WTC11 (cell line): ENCODE data around the gene SPAST. TPM values are rescaled to one million over a fixed set of nuclear protein-coding genes. Genes with fewer than 3 reads are reported as not detected.

Experiments used
- ATAC-seq: fragments of 200-7000 bp; cut with Tn5 transposase; 2 replicates; pipeline ENCODE4 v1.10.0; 2021; ENCODE audit warnings: mild to moderate bottlenecking, moderate library complexity
- CTCF ChIA-PET: fragments of 300-600 bp; sonication (Branson Sonifier 250); formaldehyde crosslinking; loops from one replicate; lab custom pipeline; 2021; ENCODE audit warnings: antibody characterized with exemption; lab: Charles Lee
- POLR2A ChIA-PET: fragments of 350-600 bp; sonication (Branson Sonifier 250); formaldehyde crosslinking; loops from one replicate; lab custom pipeline; 2021; ENCODE audit warnings: antibody characterized with exemption; lab: Charles Lee
- DNase-seq: peaks from one replicate; pipeline ENCODE4 v3.0.0; 2021; ENCODE audit warnings: low spot score
- H3K27ac Mint-ChIP-seq: 2 replicates; pipeline ENCODE4 v1.8.0; 2021; ENCODE audit warnings: mixed read lengths
- H3K27me3 Mint-ChIP-seq: 2 replicates; pipeline ENCODE4 v1.8.0; 2021; ENCODE audit warnings: low read depth, mild to moderate bottlenecking, moderate library complexity, mixed read lengths
- H3K36me3 Mint-ChIP-seq: 2 replicates; pipeline ENCODE4 v1.8.0; 2021; ENCODE audit warnings: mixed read lengths
- H3K4me1 Mint-ChIP-seq: 2 replicates; pipeline ENCODE4 v1.8.0; 2022; ENCODE audit warnings: mixed read lengths
- H3K4me3 Mint-ChIP-seq: 2 replicates; pipeline ENCODE4 v1.8.0; 2021; ENCODE audit warnings: mild to moderate bottlenecking, moderate library complexity, mixed read lengths
- H3K9me3 Mint-ChIP-seq: 2 replicates; pipeline ENCODE4 v1.8.0; 2021; ENCODE audit warnings: mixed read lengths
- E2F5 ChIP-seq: sonication (generic); formaldehyde crosslinking; IDR thresholded peaks from 2 replicates; pipeline ENCODE4 v1.8.1; 2022; ENCODE audit warnings: mild to moderate bottlenecking, moderate library complexity, missing genetic modification reagents
- FOXJ3 ChIP-seq: sonication (generic); formaldehyde crosslinking; IDR thresholded peaks from 2 replicates; pipeline ENCODE4 v1.9.0; 2021; ENCODE audit warnings: missing genetic modification reagents, mild to moderate bottlenecking, borderline replicate concordance
- HMGA2 ChIP-seq: fragments of 250-450 bp; sonication (Bioruptor Pico); IDR thresholded peaks from 2 replicates; pipeline ENCODE4 v1.4.0; 2021; ENCODE audit warnings: mild to moderate bottlenecking, moderate library complexity
- IRF2 ChIP-seq: sonication (generic); formaldehyde crosslinking; IDR thresholded peaks from 2 replicates; pipeline ENCODE4 v1.8.0; 2022; ENCODE audit warnings: low read depth, missing genetic modification reagents, borderline replicate concordance
- MAX ChIP-seq: sonication (generic); formaldehyde crosslinking; IDR thresholded peaks from 2 replicates; pipeline ENCODE4 v1.8.0; 2022; ENCODE audit warnings: mild to moderate bottlenecking, missing genetic modification reagents
- NFATC4 ChIP-seq: fragments of 250-450 bp; sonication (Bioruptor Pico); IDR thresholded peaks from 2 replicates; pipeline ENCODE4 v1.9.0; 2021; ENCODE audit warnings: mild to moderate bottlenecking
- PRRX2 ChIP-seq: fragments of 250-450 bp; sonication (Bioruptor Pico); IDR thresholded peaks from 2 replicates; pipeline ENCODE4 v1.8.0; 2021; ENCODE audit warnings: mild to moderate bottlenecking
- SOX15 ChIP-seq: fragments of 250-450 bp; sonication (Bioruptor Pico); IDR thresholded peaks from 2 replicates; pipeline ENCODE4 v1.9.0; 2021; ENCODE audit warnings: mild to moderate bottlenecking
- STAT6 ChIP-seq: sonication (generic); formaldehyde crosslinking; conservative IDR thresholded peaks from 2 replicates; pipeline ENCODE4 v1.8.1; 2023; ENCODE audit warnings: mild to moderate bottlenecking, low read depth, missing genetic modification reagents, moderate library complexity
- TCF7 ChIP-seq: sonication (generic); formaldehyde crosslinking; IDR thresholded peaks from 2 replicates; pipeline ENCODE4 v1.8.0; 2022; ENCODE audit warnings: mild to moderate bottlenecking, low read depth, missing genetic modification reagents, moderate library complexity
- TEAD1 ChIP-seq: sonication (generic); formaldehyde crosslinking; IDR thresholded peaks from 2 replicates; pipeline ENCODE4 v1.8.0; 2022; ENCODE audit warnings: mild to moderate bottlenecking, missing genetic modification reagents
- ZBTB21 ChIP-seq: sonication (generic); formaldehyde crosslinking; IDR thresholded peaks from 2 replicates; pipeline ENCODE4 v1.8.1; 2023; ENCODE audit warnings: mild to moderate bottlenecking, missing genetic modification reagents, borderline replicate concordance
- ZNF121 ChIP-seq: sonication (generic); formaldehyde crosslinking; IDR thresholded peaks from 2 replicates; pipeline ENCODE4 v1.8.0; 2023; ENCODE audit warnings: missing genetic modification reagents
- ZNF232 ChIP-seq: sonication (generic); formaldehyde crosslinking; IDR thresholded peaks from 2 replicates; pipeline ENCODE4 v1.8.0; 2022; ENCODE audit warnings: mild to moderate bottlenecking, missing genetic modification reagents
- ZNF317 ChIP-seq: sonication (generic); formaldehyde crosslinking; IDR thresholded peaks from 2 replicates; pipeline ENCODE4 v1.8.1; 2023; ENCODE audit warnings: low read depth, mild to moderate bottlenecking, moderate library complexity, missing genetic modification reagents, borderline replicate concordance
- ZNF416 ChIP-seq: fragments of 250-450 bp; sonication (Bioruptor Pico); IDR thresholded peaks from 2 replicates; pipeline ENCODE4 v1.9.0; 2021; ENCODE audit warnings: mild to moderate bottlenecking, inconsistent platforms
- ZNF423 ChIP-seq: fragments of 250-450 bp; sonication (Bioruptor Pico); IDR thresholded peaks from 2 replicates; pipeline ENCODE4 v2.1.2; 2022; ENCODE audit warnings: mild to moderate bottlenecking, moderate library complexity
- total RNA-seq: library from RNA; stranded (reverse); gene quantifications from 3 replicates; pipeline ENCODE4 v1.2.3, GENCODE V29; 2021
- TF ChIP-seq, protein P1 (sequence below): fragments of 250-450 bp; sonication (Bioruptor Pico); IDR thresholded peaks from 2 replicates; pipeline ENCODE4 v1.9.0; 2021; ENCODE audit warnings: mild to moderate bottlenecking, borderline replicate concordance
- TF ChIP-seq, protein P2 (sequence below): sonication (generic); formaldehyde crosslinking; IDR thresholded peaks from 2 replicates; pipeline ENCODE4 v1.8.1; 2022; ENCODE audit warnings: missing genetic modification reagents, borderline replicate concordance
- TF ChIP-seq, protein P3 (sequence below): sonication (generic); formaldehyde crosslinking; IDR thresholded peaks from 2 replicates; pipeline ENCODE4 v1.8.0; 2022; ENCODE audit warnings: mild to moderate bottlenecking, missing genetic modification reagents
- TF ChIP-seq, protein P4 (sequence below): sonication (generic); formaldehyde crosslinking; IDR thresholded peaks from 2 replicates; pipeline ENCODE4 v1.8.0; 2022; ENCODE audit warnings: missing genetic modification reagents
- TF ChIP-seq, protein P5 (sequence below): sonication (generic); formaldehyde crosslinking; IDR thresholded peaks from 2 replicates; pipeline ENCODE4 v1.8.1; 2022; ENCODE audit warnings: mild to moderate bottlenecking, missing genetic modification reagents, moderate library complexity, borderline replicate concordance

The SPAST gene
- total RNA-seq, 1 experiment from 2014 or later: 28.4 TPM

GRCh38 chr2:32124660-32125059 is 61.3 kb downstream of the SPAST start (continued):
- TF ChIP-seq, protein P1, sequence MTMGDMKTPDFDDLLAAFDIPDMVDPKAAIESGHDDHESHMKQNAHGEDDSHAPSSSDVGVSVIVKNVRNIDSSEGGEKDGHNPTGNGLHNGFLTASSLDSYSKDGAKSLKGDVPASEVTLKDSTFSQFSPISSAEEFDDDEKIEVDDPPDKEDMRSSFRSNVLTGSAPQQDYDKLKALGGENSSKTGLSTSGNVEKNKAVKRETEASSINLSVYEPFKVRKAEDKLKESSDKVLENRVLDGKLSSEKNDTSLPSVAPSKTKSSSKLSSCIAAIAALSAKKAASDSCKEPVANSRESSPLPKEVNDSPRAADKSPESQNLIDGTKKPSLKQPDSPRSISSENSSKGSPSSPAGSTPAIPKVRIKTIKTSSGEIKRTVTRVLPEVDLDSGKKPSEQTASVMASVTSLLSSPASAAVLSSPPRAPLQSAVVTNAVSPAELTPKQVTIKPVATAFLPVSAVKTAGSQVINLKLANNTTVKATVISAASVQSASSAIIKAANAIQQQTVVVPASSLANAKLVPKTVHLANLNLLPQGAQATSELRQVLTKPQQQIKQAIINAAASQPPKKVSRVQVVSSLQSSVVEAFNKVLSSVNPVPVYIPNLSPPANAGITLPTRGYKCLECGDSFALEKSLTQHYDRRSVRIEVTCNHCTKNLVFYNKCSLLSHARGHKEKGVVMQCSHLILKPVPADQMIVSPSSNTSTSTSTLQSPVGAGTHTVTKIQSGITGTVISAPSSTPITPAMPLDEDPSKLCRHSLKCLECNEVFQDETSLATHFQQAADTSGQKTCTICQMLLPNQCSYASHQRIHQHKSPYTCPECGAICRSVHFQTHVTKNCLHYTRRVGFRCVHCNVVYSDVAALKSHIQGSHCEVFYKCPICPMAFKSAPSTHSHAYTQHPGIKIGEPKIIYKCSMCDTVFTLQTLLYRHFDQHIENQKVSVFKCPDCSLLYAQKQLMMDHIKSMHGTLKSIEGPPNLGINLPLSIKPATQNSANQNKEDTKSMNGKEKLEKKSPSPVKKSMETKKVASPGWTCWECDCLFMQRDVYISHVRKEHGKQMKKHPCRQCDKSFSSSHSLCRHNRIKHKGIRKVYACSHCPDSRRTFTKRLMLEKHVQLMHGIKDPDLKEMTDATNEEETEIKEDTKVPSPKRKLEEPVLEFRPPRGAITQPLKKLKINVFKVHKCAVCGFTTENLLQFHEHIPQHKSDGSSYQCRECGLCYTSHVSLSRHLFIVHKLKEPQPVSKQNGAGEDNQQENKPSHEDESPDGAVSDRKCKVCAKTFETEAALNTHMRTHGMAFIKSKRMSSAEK (CRISPR knock-in tag): no peak
- TF ChIP-seq IRF2 (CRISPR knock-in tag) (no peak), SOX15 (CRISPR knock-in tag) (no peak), TCF7 (CRISPR knock-in tag) (no peak), ZNF121 (CRISPR knock-in tag) (no peak), ZNF317 (CRISPR knock-in tag) (no peak), PRRX2 (CRISPR knock-in tag) (no peak), E2F5 (CRISPR knock-in tag) (no peak)

DNA sequence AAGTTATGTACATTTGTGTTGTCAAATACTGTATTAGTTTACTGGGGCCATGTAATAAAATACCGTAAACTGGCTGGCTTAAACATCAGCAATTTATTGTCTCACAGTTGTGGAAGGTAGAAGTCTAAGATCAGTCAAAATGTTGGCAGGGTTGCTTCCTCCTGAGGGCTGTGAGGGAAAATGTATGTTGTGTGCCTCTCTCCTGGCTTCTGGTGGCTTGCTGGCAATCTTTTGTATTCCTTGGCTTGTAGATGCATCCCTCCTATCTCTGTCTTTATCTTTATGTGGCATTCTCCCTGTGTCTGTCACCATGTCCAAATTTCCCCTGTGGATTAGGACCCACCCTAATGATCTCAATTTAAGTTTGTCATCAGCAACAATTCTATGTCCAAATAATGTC is 65.3 kb downstream of the SPAST start:
- no peak overlapping the region for H3K27ac Mint-ChIP-seq
- no peaks in the 10 kb centered on the region for H3K4me1 Mint-ChIP-seq
- ATAC-seq (no peak), DNase-seq (no peak)
- ChIA-PET POLR2A (no interaction called here), CTCF (no interaction called here)
- peaks cover 7% of the 10 kb centered on the region for H3K36me3 Mint-ChIP-seq
- no peak overlapping the region for H3K4me3 Mint-ChIP-seq
- no peaks in the 10 kb centered on the region for H3K27me3 Mint-ChIP-seq
- no peaks in the 10 kb centered on the region for H3K9me3 Mint-ChIP-seq
- TF ChIP-seq HMGA2: no peak
- TF ChIP-seq, protein P2, sequence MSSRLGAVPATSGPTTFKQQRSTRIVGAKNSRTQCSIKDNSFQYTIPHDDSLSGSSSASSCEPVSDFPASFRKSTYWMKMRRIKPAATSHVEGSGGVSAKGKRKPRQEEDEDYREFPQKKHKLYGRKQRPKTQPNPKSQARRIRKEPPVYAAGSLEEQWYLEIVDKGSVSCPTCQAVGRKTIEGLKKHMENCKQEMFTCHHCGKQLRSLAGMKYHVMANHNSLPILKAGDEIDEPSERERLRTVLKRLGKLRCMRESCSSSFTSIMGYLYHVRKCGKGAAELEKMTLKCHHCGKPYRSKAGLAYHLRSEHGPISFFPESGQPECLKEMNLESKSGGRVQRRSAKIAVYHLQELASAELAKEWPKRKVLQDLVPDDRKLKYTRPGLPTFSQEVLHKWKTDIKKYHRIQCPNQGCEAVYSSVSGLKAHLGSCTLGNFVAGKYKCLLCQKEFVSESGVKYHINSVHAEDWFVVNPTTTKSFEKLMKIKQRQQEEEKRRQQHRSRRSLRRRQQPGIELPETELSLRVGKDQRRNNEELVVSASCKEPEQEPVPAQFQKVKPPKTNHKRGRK (CRISPR knock-in tag): no peak
- TF ChIP-seq ZBTB21 (CRISPR knock-in tag): no peak
- TF ChIP-seq MAX (CRISPR knock-in tag): no peak
- no peak for TF ChIP-seq SOX15 (CRISPR knock-in tag)
- TF ChIP-seq, protein P3, sequence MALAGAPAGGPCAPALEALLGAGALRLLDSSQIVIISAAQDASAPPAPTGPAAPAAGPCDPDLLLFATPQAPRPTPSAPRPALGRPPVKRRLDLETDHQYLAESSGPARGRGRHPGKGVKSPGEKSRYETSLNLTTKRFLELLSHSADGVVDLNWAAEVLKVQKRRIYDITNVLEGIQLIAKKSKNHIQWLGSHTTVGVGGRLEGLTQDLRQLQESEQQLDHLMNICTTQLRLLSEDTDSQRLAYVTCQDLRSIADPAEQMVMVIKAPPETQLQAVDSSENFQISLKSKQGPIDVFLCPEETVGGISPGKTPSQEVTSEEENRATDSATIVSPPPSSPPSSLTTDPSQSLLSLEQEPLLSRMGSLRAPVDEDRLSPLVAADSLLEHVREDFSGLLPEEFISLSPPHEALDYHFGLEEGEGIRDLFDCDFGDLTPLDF (CRISPR knock-in tag): no peak
- TF ChIP-seq NFATC4 (CRISPR knock-in tag): no peak
- TF ChIP-seq ZNF416 (CRISPR knock-in tag): no peak
- TF ChIP-seq, protein P4, sequence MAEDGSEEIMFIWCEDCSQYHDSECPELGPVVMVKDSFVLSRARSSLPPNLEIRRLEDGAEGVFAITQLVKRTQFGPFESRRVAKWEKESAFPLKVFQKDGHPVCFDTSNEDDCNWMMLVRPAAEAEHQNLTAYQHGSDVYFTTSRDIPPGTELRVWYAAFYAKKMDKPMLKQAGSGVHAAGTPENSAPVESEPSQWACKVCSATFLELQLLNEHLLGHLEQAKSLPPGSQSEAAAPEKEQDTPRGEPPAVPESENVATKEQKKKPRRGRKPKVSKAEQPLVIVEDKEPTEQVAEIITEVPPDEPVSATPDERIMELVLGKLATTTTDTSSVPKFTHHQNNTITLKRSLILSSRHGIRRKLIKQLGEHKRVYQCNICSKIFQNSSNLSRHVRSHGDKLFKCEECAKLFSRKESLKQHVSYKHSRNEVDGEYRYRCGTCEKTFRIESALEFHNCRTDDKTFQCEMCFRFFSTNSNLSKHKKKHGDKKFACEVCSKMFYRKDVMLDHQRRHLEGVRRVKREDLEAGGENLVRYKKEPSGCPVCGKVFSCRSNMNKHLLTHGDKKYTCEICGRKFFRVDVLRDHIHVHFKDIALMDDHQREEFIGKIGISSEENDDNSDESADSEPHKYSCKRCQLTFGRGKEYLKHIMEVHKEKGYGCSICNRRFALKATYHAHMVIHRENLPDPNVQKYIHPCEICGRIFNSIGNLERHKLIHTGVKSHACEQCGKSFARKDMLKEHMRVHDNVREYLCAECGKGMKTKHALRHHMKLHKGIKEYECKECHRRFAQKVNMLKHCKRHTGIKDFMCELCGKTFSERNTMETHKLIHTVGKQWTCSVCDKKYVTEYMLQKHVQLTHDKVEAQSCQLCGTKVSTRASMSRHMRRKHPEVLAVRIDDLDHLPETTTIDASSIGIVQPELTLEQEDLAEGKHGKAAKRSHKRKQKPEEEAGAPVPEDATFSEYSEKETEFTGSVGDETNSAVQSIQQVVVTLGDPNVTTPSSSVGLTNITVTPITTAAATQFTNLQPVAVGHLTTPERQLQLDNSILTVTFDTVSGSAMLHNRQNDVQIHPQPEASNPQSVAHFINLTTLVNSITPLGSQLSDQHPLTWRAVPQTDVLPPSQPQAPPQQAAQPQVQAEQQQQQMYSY (CRISPR knock-in tag): no peak
- no peak for TF ChIP-seq ZNF423
- TF ChIP-seq, protein P5, sequence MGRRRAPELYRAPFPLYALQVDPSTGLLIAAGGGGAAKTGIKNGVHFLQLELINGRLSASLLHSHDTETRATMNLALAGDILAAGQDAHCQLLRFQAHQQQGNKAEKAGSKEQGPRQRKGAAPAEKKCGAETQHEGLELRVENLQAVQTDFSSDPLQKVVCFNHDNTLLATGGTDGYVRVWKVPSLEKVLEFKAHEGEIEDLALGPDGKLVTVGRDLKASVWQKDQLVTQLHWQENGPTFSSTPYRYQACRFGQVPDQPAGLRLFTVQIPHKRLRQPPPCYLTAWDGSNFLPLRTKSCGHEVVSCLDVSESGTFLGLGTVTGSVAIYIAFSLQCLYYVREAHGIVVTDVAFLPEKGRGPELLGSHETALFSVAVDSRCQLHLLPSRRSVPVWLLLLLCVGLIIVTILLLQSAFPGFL (CRISPR knock-in tag): no peak
- TF ChIP-seq FOXJ3 (CRISPR knock-in tag): no peak
- TF ChIP-seq STAT6 (CRISPR knock-in tag): no peak
- no peak for TF ChIP-seq TEAD1 (CRISPR knock-in tag)
- no peak for TF ChIP-seq ZNF232 (CRISPR knock-in tag)
